Activated naive CD8-positive, alpha-beta T cell treated with anti-CD3 and anti-CD28 coated beads for 36 hours (primary cell): Measurements from ENCODE around the gene RPS15. TPM values are rescaled to one million over a fixed set of nuclear protein-coding genes. Genes with fewer than 3 reads are reported as not detected.

ENCODE experiments used
- DNase-seq: peaks from one replicate; pipeline ENCODE4 v3.0.0; 2021
- H3K27ac Mint-ChIP-seq: one replicate; pipeline ENCODE4 v1.8.0; 2022; ENCODE audit warnings: mild to moderate bottlenecking, moderate library complexity, mixed read lengths
- H3K27me3 Mint-ChIP-seq: one replicate; pipeline ENCODE4 v1.8.0; 2022; ENCODE audit warnings: mild to moderate bottlenecking, mixed read lengths
- H3K36me3 Mint-ChIP-seq: one replicate; pipeline ENCODE4 v1.8.0; 2021; ENCODE audit warnings: mild to moderate bottlenecking, mixed read lengths
- H3K4me1 Mint-ChIP-seq: one replicate; pipeline ENCODE4 v1.8.0; 2021; ENCODE audit warnings: mixed read lengths
- H3K4me3 Mint-ChIP-seq: one replicate; pipeline ENCODE4 v1.8.0; 2022; ENCODE audit warnings: mild to moderate bottlenecking, moderate library complexity, mixed read lengths
- H3K9me3 Mint-ChIP-seq: one replicate; pipeline ENCODE4 v1.8.0; 2022; ENCODE audit warnings: mixed read lengths
- total RNA-seq, 2 experiments: library from RNA; stranded (reverse); gene quantifications; one replicate each; pipeline ENCODE4 v1.2.3, GENCODE V29; 2021

The RPS15 gene
- total RNA-seq = 1,000 to 10,000 TPM; 1,472 to 1,524 TPM

- peaks cover 49% of the 10 kb centered on the region for H3K36me3 Mint-ChIP-seq
- peaks cover 27% of the 10 kb centered on the region for H3K4me1 Mint-ChIP-seq
- H3K27ac Mint-ChIP-seq = peak within 1 kb of the TSS; percentile 100
- no peaks in the 10 kb centered on the region for H3K27me3 Mint-ChIP-seq
- no peaks in the 10 kb centered on the region for H3K9me3 Mint-ChIP-seq
- peak within 1 kb of the TSS; percentile 99 for H3K4me3 Mint-ChIP-seq
- peak; percentile 96 for DNase-seq
These were observed at the start of gene RPS15 for GRCh38 chr19:1438035-1438932. Gene RPS15 (plus strand): TSS chr19:1438396. CDS start chr19:1438426, 30 bp downstream.

- DNase-seq = no peak
- Mint-ChIP-seq H3K27ac (no peak overlapping the region), H3K4me3 (no peak overlapping the region), H3K4me1 (peaks cover 3% of the 10 kb centered on the region), H3K36me3 (peaks cover 17% of the 10 kb centered on the region), H3K27me3 (peaks cover under 1% of the 10 kb centered on the region), H3K9me3 (no peaks in the 10 kb centered on the region)
These were observed 49.6 kb upstream of the RPS15 start for GRCh38 chr19:1388637-1389026.

- Mint-ChIP-seq H3K4me1 (peaks cover 3% of the 10 kb centered on the region), H3K27ac (no peak overlapping the region), H3K36me3 (peaks cover 16% of the 10 kb centered on the region), H3K9me3 (no peaks in the 10 kb centered on the region), H3K4me3 (no peak overlapping the region), H3K27me3 (no peaks in the 10 kb centered on the region)
- no peak for DNase-seq
These were observed 48.9 kb upstream of the RPS15 start for GRCh38 chr19:1389033-1389940.

- H3K27ac Mint-ChIP-seq = no peak overlapping the region
- H3K27me3 Mint-ChIP-seq = no peaks in the 10 kb centered on the region
- H3K9me3 Mint-ChIP-seq = no peaks in the 10 kb centered on the region
- no peak overlapping the region for H3K4me3 Mint-ChIP-seq
- H3K4me1 Mint-ChIP-seq = no peaks in the 10 kb centered on the region
- no peak for DNase-seq
- H3K36me3 Mint-ChIP-seq = peaks cover 18% of the 10 kb centered on the region
These were observed 47.2 kb upstream of the RPS15 start for GRCh38 chr19:1390890-1391423.

- Mint-ChIP-seq H3K36me3 (peaks cover 18% of the 10 kb centered on the region), H3K27me3 (no peaks in the 10 kb centered on the region), H3K4me1 (peaks cover 3% of the 10 kb centered on the region), H3K4me3 (no peak overlapping the region), H3K9me3 (no peaks in the 10 kb centered on the region), H3K27ac (no peak overlapping the region)
- DNase-seq = no peak
These were observed 45.8 kb upstream of the RPS15 start for GRCh38 chr19:1392407-1392806.

- H3K4me3 Mint-ChIP-seq = no peak overlapping the region
- H3K9me3 Mint-ChIP-seq = no peaks in the 10 kb centered on the region
- H3K4me1 Mint-ChIP-seq = peaks cover 3% of the 10 kb centered on the region
- no peak overlapping the region for H3K27ac Mint-ChIP-seq
- H3K27me3 Mint-ChIP-seq = no peaks in the 10 kb centered on the region
- H3K36me3 Mint-ChIP-seq = peaks cover 18% of the 10 kb centered on the region
- no peak for DNase-seq
These were observed 45.2 kb upstream of the RPS15 start for GRCh38 chr19:1392939-1393530.

GRCh38 chr19:1393841-1394240 is 44.4 kb upstream of the RPS15 start:
- H3K27ac Mint-ChIP-seq = no peak overlapping the region
- DNase-seq = no peak
- H3K27me3 Mint-ChIP-seq = no peaks in the 10 kb centered on the region
- no peaks in the 10 kb centered on the region for H3K9me3 Mint-ChIP-seq
- no peak overlapping the region for H3K4me3 Mint-ChIP-seq
- peaks cover 16% of the 10 kb centered on the region for H3K36me3 Mint-ChIP-seq
- H3K4me1 Mint-ChIP-seq = peaks cover 3% of the 10 kb centered on the region

GRCh38 chr19:1394252-1395193 is 43.7 kb upstream of the RPS15 start:
- no peaks in the 10 kb centered on the region for H3K27me3 Mint-ChIP-seq
- H3K4me1 Mint-ChIP-seq = peaks cover 3% of the 10 kb centered on the region
- H3K4me3 Mint-ChIP-seq = no peak overlapping the region
- no peak overlapping the region for H3K27ac Mint-ChIP-seq
- H3K36me3 Mint-ChIP-seq = peaks cover 11% of the 10 kb centered on the region
- DNase-seq = no peak
- no peaks in the 10 kb centered on the region for H3K9me3 Mint-ChIP-seq

GRCh38 chr19:1395194-1396018 is 42.8 kb upstream of the RPS15 start:
- Mint-ChIP-seq H3K27ac (no peak overlapping the region), H3K36me3 (peaks cover 8% of the 10 kb centered on the region), H3K4me3 (no peak overlapping the region), H3K4me1 (peaks cover 3% of the 10 kb centered on the region), H3K9me3 (no peaks in the 10 kb centered on the region), H3K27me3 (no peaks in the 10 kb centered on the region)
- no peak for DNase-seq

- Mint-ChIP-seq H3K27me3 (no peaks in the 10 kb centered on the region), H3K36me3 (peaks cover 7% of the 10 kb centered on the region), H3K9me3 (no peaks in the 10 kb centered on the region), H3K27ac (no peak overlapping the region), H3K4me3 (no peak overlapping the region), H3K4me1 (peaks cover 5% of the 10 kb centered on the region)
- DNase-seq = no peak
These were observed 42.0 kb upstream of the RPS15 start for GRCh38 chr19:1396019-1396767.

GRCh38 chr19:1396768-1397679 is 41.2 kb upstream of the RPS15 start:
- no peak overlapping the region for H3K4me3 Mint-ChIP-seq
- no peak overlapping the region for H3K27ac Mint-ChIP-seq
- no peaks in the 10 kb centered on the region for H3K9me3 Mint-ChIP-seq
- no peaks in the 10 kb centered on the region for H3K27me3 Mint-ChIP-seq
- H3K36me3 Mint-ChIP-seq = peaks cover 6% of the 10 kb centered on the region
- peaks cover 5% of the 10 kb centered on the region for H3K4me1 Mint-ChIP-seq
- no peak for DNase-seq

- no peaks in the 10 kb centered on the region for H3K9me3 Mint-ChIP-seq
- no peak overlapping the region for H3K4me3 Mint-ChIP-seq
- H3K27ac Mint-ChIP-seq = no peak overlapping the region
- H3K27me3 Mint-ChIP-seq = peaks cover 6% of the 10 kb centered on the region
- H3K36me3 Mint-ChIP-seq = peaks cover 6% of the 10 kb centered on the region
- DNase-seq = no peak
- H3K4me1 Mint-ChIP-seq = peaks cover 10% of the 10 kb centered on the region
These were observed 40.4 kb upstream of the RPS15 start for GRCh38 chr19:1397838-1398237.
